PC-3 (cell line): Measurements from ENCODE around the gene EVA1A. TPM values are rescaled to one million over a fixed set of nuclear protein-coding genes. Genes with fewer than 3 reads are reported as not detected.

Source experiments
- ATAC-seq: fragments of 200-7000 bp; cut with Tn5 transposase; 2 replicates; pipeline ENCODE4 v1.9.1; 2020; ENCODE audit warnings: mild to moderate bottlenecking, moderate library complexity
- BruUV-seq: library from RNA; stranded (reverse); fragments of 400-500 nt; replicated peaks from 2 replicates; lab custom pipeline; 2021; lab: Mats Ljungman, UMichigan
- CTCF ChIA-PET: fragments of 300-600 bp; sonication (Branson Sonifier 250); formaldehyde crosslinking; loops from one replicate; lab custom pipeline; 2022; ENCODE audit warnings: antibody characterized with exemption; lab: Charles Lee
- POLR2A ChIA-PET: fragments of 300-600 bp; sonication (Branson Sonifier 250); formaldehyde crosslinking; loops from one replicate; lab custom pipeline; 2022; ENCODE audit warnings: antibody characterized with exemption; ENCODE audit not compliant: unreplicated experiment; lab: Charles Lee
- DNase-seq: peaks from one replicate; pipeline ENCODE4 v3.0.0-alpha.2; 2015
- H2AFZ ChIP-seq: fragments of 300-600 bp; sonication (generic); 2 replicates; pipeline ENCODE4 v1.6.0; 2016; ENCODE audit warnings: antibody characterized with exemption, low read length
- H3F3A ChIP-seq: fragments of 300-600 bp; sonication (generic); one replicate; pipeline ENCODE4 v1.6.0; 2017; ENCODE audit warnings: antibody characterized with exemption, low read length, control low read depth, mild to moderate bottlenecking; ENCODE audit not compliant: unreplicated experiment
- H3K27ac ChIP-seq: fragments of 300-600 bp; sonication (generic); 2 replicates; pipeline ENCODE4 v1.5.1; 2016; ENCODE audit warnings: mild to moderate bottlenecking, low read length
- H3K27me3 ChIP-seq: fragments of 300-600 bp; sonication (generic); 2 replicates; pipeline ENCODE4 v1.6.1; 2016; ENCODE audit warnings: low read length, mixed read lengths
- H3K36me3 ChIP-seq: fragments of 300-600 bp; sonication (generic); 2 replicates; pipeline ENCODE4 v1.6.1; 2016; ENCODE audit warnings: low read depth, mixed run types, low read length, mixed read lengths
- H3K4me1 ChIP-seq: fragments of 300-600 bp; sonication (generic); 2 replicates; pipeline ENCODE4 v1.5.1; 2016; ENCODE audit warnings: low read length; ENCODE audit not compliant: insufficient read depth
- H3K4me2 ChIP-seq: fragments of 300-600 bp; sonication (generic); 2 replicates; pipeline ENCODE4 v1.6.0; 2016; ENCODE audit warnings: low read length
- H3K4me3 ChIP-seq: fragments of 300-600 bp; sonication (generic); 2 replicates; pipeline ENCODE4 v1.5.1; 2016; ENCODE audit warnings: mild to moderate bottlenecking, low read length, mixed read lengths
- H3K79me2 ChIP-seq: fragments of 300-600 bp; sonication (generic); 2 replicates; pipeline ENCODE4 v1.6.1; 2017; ENCODE audit warnings: low read length, mixed read lengths
- H3K9ac ChIP-seq: fragments of 300-600 bp; sonication (generic); 2 replicates; pipeline ENCODE4 v1.6.0; 2016; ENCODE audit warnings: mild to moderate bottlenecking, low read length
- H3K9me2 ChIP-seq: fragments of 300-600 bp; sonication (generic); replicated peaks from 2 replicates; pipeline ENCODE4 v1.6.1; 2016; ENCODE audit warnings: mixed run types, low read length, mixed read lengths
- H3K9me3 ChIP-seq: fragments of 300-600 bp; sonication (generic); 2 replicates; pipeline ENCODE4 v1.6.1; 2016; ENCODE audit warnings: low read length, mixed read lengths
- H4K20me1 ChIP-seq: fragments of 300-600 bp; sonication (generic); 2 replicates; pipeline ENCODE4 v1.6.1; 2016; ENCODE audit warnings: low read length, mixed read lengths
- CTCF ChIP-seq: fragments of 300-600 bp; sonication (generic); conservative IDR thresholded peaks from 2 replicates; pipeline ENCODE4 v1.5.1; 2017; ENCODE audit warnings: antibody characterized with exemption, low read depth, mild to moderate bottlenecking, low read length
- EZH2 ChIP-seq: fragments of 300-600 bp; sonication (generic); IDR thresholded peaks from one replicate; pipeline ENCODE4 v1.6.1; 2017; ENCODE audit warnings: antibody characterized with exemption, mild to moderate bottlenecking, low read length; ENCODE audit not compliant: unreplicated experiment
- EZH2phosphoT487 ChIP-seq: fragments of 300-600 bp; sonication (generic); IDR thresholded peaks from 2 replicates; pipeline ENCODE4 v1.6.1; 2018; ENCODE audit warnings: mild to moderate bottlenecking, antibody characterized with exemption, low read length, borderline replicate concordance
- intact Hi-C: fragments of 100-400 bp; cut with micrococcal nuclease; formaldehyde crosslinking; loops from 2 replicates; pipeline ENCODE4 v1.9.0; 2023
- total RNA-seq: library from RNA; depleted of rRNA; stranded (reverse); fragments of >200 nt; gene quantifications from 2 replicates; pipeline ENCODE4 v1.2.3, GENCODE V29; 2014

The EVA1A gene
- total RNA-seq, 1 experiment from 2014 or later, result 48.9 TPM

GRCh38 chr2:75539955-75540716, 20.6 kb downstream of the EVA1A start:
- H3K4me2 ChIP-seq, result no peak overlapping the region
- DNase-seq (no peak), ATAC-seq (no peak)
- no peaks in the 10 kb centered on the region for H3K9me2 ChIP-seq
- H3K79me2 ChIP-seq, result no peaks in the 10 kb centered on the region
- no TSS peak for BruUV-seq
- H3K36me3 ChIP-seq, result no peaks in the 10 kb centered on the region; the same call in 1 of the 2 replicates
- H3K4me3 ChIP-seq, result no peak overlapping the region
- no peaks in the 10 kb centered on the region for H3F3A ChIP-seq
- no peaks in the 10 kb centered on the region for H4K20me1 ChIP-seq
- no peaks in the 10 kb centered on the region for H3K4me1 ChIP-seq
- no peak overlapping the region for H3K27ac ChIP-seq
- POLR2A ChIA-PET, result no interaction called here
- H3K9me3 ChIP-seq, result no peaks in the 10 kb centered on the region
- no peak overlapping the region for H3K9ac ChIP-seq
- intact Hi-C loops, result no loop called here
- H3K27me3 ChIP-seq, result no peaks in the 10 kb centered on the region
- CTCF ChIA-PET, result no interaction called here
- TF ChIP-seq EZH2phosphoT487, result no peak
- no peak for TF ChIP-seq EZH2
- no peak for TF ChIP-seq CTCF
- no peak overlapping the region for H2AFZ ChIP-seq

- H4K20me1 ChIP-seq, result no peaks in the 10 kb centered on the region
- ChIA-PET CTCF (no interaction called here), POLR2A (no interaction called here)
- H2AFZ ChIP-seq, result no peak overlapping the region
- H3K9me3 ChIP-seq, result no peaks in the 10 kb centered on the region
- H3K4me2 ChIP-seq, result no peak overlapping the region
- ATAC-seq, result no peak
- no peaks in the 10 kb centered on the region for H3K4me1 ChIP-seq
- DNase-seq, result no peak
- TF ChIP-seq EZH2phosphoT487 (no peak), EZH2 (no peak), CTCF (no peak)
- no peaks in the 10 kb centered on the region for H3K27me3 ChIP-seq
- H3K9me2 ChIP-seq, result no peaks in the 10 kb centered on the region
- no peaks in the 10 kb centered on the region for H3F3A ChIP-seq
- H3K27ac ChIP-seq, result no peak overlapping the region
- intact Hi-C loops, result no loop called here
- no peak overlapping the region for H3K9ac ChIP-seq
- BruUV-seq, result no TSS peak
- no peaks in the 10 kb centered on the region for H3K36me3 ChIP-seq
- H3K79me2 ChIP-seq, result no peaks in the 10 kb centered on the region
- H3K4me3 ChIP-seq, result no peak overlapping the region
These were observed 21.9 kb downstream of the EVA1A start for GRCh38 chr2:75538521-75539490.
